HepG2 (cell line): ENCODE results near the gene SKI. TPM values are rescaled to one million over a fixed set of nuclear protein-coding genes. Genes with fewer than 3 reads are reported as not detected.
A peak's percentile ranks its signal among the peaks of the same experiment; 100 is the strongest.

Experiments used
- ATAC-seq: fragments of 200-7000 bp; cut with Tn5 transposase; 3 replicates; pipeline ENCODE4 v1.9.1; 2020; ENCODE audit warnings: mild to moderate bottlenecking, moderate library complexity
- BruUV-seq: library from RNA; stranded (reverse); fragments of 400-500 nt; replicated peaks from 2 replicates; lab custom pipeline; 2021; lab: Mats Ljungman, UMichigan
- CTCF ChIA-PET: fragments of 300-600 bp; formaldehyde crosslinking; extraction: SDS; loops from one replicate; lab custom pipeline; 2021; ENCODE audit warnings: low total read pairs, inconsistent platforms, low intra/inter-chr PET ratio; lab: Yijun Ruan, JAX
- POLR2A ChIA-PET: fragments of 350-600 bp; sonication (Branson Sonifier 250); formaldehyde crosslinking; loops from one replicate; lab custom pipeline; 2020; ENCODE audit warnings: antibody characterized with exemption, inconsistent platforms; lab: Yijun Ruan, JAX
- DNase-seq: peaks from one replicate; pipeline ENCODE4 v3.0.0-alpha.2; 2015; ENCODE audit warnings: low spot score
- FAIRE-seq: peaks from 3 replicates; lab custom pipeline; 2011; peaks lifted over from hg19 to GRCh38; lab: Jason Lieb, UNC
- H2AFZ ChIP-seq: one replicate; pipeline ENCODE4 v1.6.1; 2011; ENCODE audit warnings: low read length, inconsistent platforms
- H3K27ac ChIP-seq: fragments of 300-600 bp; 3 replicates; pipeline ENCODE4 v1.8.0; 2011; ENCODE audit warnings: mixed run types, mild to moderate bottlenecking, mixed read lengths, low read length, inconsistent platforms; ENCODE audit not compliant: insufficient read depth; ENCODE audit errors: extremely low read length
- H3K27me3 ChIP-seq, 2 experiments: fragments of 200-600 bp in 1 of 2; 2 replicates in 1 of 2; 3 replicates in 1 of 2; pipeline versions ENCODE4 v1.6.0 to v1.8.0; 2011; ENCODE audit warnings: low read length in 2 of 2, mild to moderate bottlenecking in 2 of 2, moderate library complexity in 2 of 2, inconsistent platforms in 1 of 2; ENCODE audit not compliant: insufficient read depth in 2 of 2, control insufficient read depth in 1 of 2
- H3K36me3 ChIP-seq, 2 experiments: fragments of 200-600 bp in 1 of 2; replicated peaks in 1 of 2; 2 replicates in 1 of 2; 3 replicates in 1 of 2; pipeline versions ENCODE4 v1.5.1 to v1.8.0; 2011; ENCODE audit warnings: low read length in 2 of 2, inconsistent platforms in 1 of 2; ENCODE audit not compliant: insufficient read depth in 2 of 2, control insufficient read depth in 1 of 2
- H3K4me1 ChIP-seq: 2 replicates; pipeline ENCODE4 v1.5.1; 2012; ENCODE audit warnings: low read length, inconsistent platforms; ENCODE audit not compliant: insufficient read depth
- H3K4me2 ChIP-seq: 2 replicates; pipeline ENCODE4 v1.6.0; 2011; ENCODE audit warnings: low read depth, low read length, inconsistent platforms
- H3K4me3 ChIP-seq, 3 experiments: fragments of 200-600 bp in 1 of 3; sonication (generic), shearing (Covaris generic) in 1 of 3; replicated peaks in 1 of 3; 2 replicates each; pipeline ENCODE4 v1.5.1; 2011 to 2016; ENCODE audit warnings: low read length in 3 of 3, inconsistent platforms in 2 of 3, low read depth in 2 of 3, mild to moderate bottlenecking in 2 of 3, control low read depth in 1 of 3, mixed read lengths in 1 of 3; ENCODE audit not compliant: insufficient read depth in 1 of 3
- H3K79me2 ChIP-seq: one replicate; pipeline ENCODE4 v1.6.1; 2011; ENCODE audit warnings: low read length, inconsistent platforms; ENCODE audit not compliant: insufficient read depth
- H3K9ac ChIP-seq: 2 replicates; pipeline ENCODE4 v1.6.0; 2011; ENCODE audit warnings: mild to moderate bottlenecking, low read depth, low read length, inconsistent platforms; ENCODE audit not compliant: insufficient read depth
- H3K9me3 ChIP-seq: 2 replicates; pipeline ENCODE4 v1.5.1; 2012; ENCODE audit warnings: mild to moderate bottlenecking, low read length
- H4K20me1 ChIP-seq: 2 replicates; pipeline ENCODE4 v1.6.0; 2011; ENCODE audit warnings: inconsistent platforms, mild to moderate bottlenecking, low read length, moderate library complexity; ENCODE audit not compliant: insufficient read depth
- AGO2 ChIP-seq: fragments of 200-400 bp; formaldehyde crosslinking; optimal IDR thresholded peaks from 2 replicates; pipeline ENCODE3; 2017; ENCODE audit warnings: mild to moderate bottlenecking, low read depth, low read length, moderate library complexity
- HNF4A ChIP-seq: sonication (generic); formaldehyde crosslinking; IDR thresholded peaks from 2 replicates; pipeline ENCODE4 v1.4.0; 2020; ENCODE audit warnings: missing genetic modification reagents
- HNF4G ChIP-seq, 2 experiments: sonication (generic) in 1 of 2; formaldehyde crosslinking in 1 of 2; IDR thresholded peaks; 2 replicates each; pipeline versions ENCODE4 v1.4.0 to v1.6.1; 2011 to 2020; ENCODE audit warnings: borderline replicate concordance in 2 of 2, low read depth in 2 of 2, mild to moderate bottlenecking in 2 of 2, low read length in 1 of 2, missing genetic modification reagents in 1 of 2, moderate library complexity in 1 of 2
- HNRNPLL ChIP-seq: fragments of 200-400 bp; formaldehyde crosslinking; IDR thresholded peaks from 2 replicates; pipeline ENCODE4 v1.6.1; 2017; ENCODE audit warnings: mild to moderate bottlenecking, low read depth, low read length; ENCODE audit not compliant: poor library complexity, severe bottlenecking
- SAP130 ChIP-seq: IDR thresholded peaks from 2 replicates; pipeline ENCODE4 v1.6.1; 2016; ENCODE audit warnings: low read depth
- ZBTB38 ChIP-seq: sonication (generic); formaldehyde crosslinking; IDR thresholded peaks from 2 replicates; pipeline ENCODE4 v1.5.1; 2020; ENCODE audit warnings: mild to moderate bottlenecking, missing genetic modification reagents
- ZFP36 ChIP-seq: fragments of 150-350 bp; IDR thresholded peaks from 2 replicates; pipeline ENCODE4 v1.6.1; 2018; ENCODE audit warnings: borderline replicate concordance, low read length, low read depth; ENCODE audit not compliant: partially characterized antibody
- ZMYM2 ChIP-seq: sonication (generic); formaldehyde crosslinking; IDR thresholded peaks from 2 replicates; pipeline ENCODE4 v1.8.0; 2022; ENCODE audit warnings: mild to moderate bottlenecking, missing genetic modification reagents
- ZMYM3 ChIP-seq: sonication (generic); formaldehyde crosslinking; IDR thresholded peaks from 2 replicates; pipeline ENCODE4 v1.5.1; 2020; ENCODE audit warnings: mild to moderate bottlenecking, missing genetic modification reagents
- ZNF772 ChIP-seq: sonication (generic); formaldehyde crosslinking; IDR thresholded peaks from 2 replicates; pipeline ENCODE4 v1.5.0; 2020; ENCODE audit warnings: mild to moderate bottlenecking, missing genetic modification reagents
- WGBS: methylation state at CpG from one replicate; pipeline ENCODE4 v1.1.6; 2017; ENCODE audit warnings: low lambda C conversion rate; 5-methylcytosine and 5-hydroxymethylcytosine counted together
- in situ Hi-C: cut with HindIII; loops from 2 replicates; pipeline ENCODE4 v1.10.0; 2017; ENCODE audit warnings: low pct_unique_long_range_greater_than_20kb; ENCODE audit not compliant: extremely low pct_ligation_motif_present
- intact Hi-C: fragments of 100-400 bp; cut with micrococcal nuclease; formaldehyde crosslinking; loops from one replicate; pipeline ENCODE4 v1.10.0; 2022; ENCODE audit not compliant: unreplicated experiment
- polyA plus RNA-seq, 8 experiments: library from polyadenylated mRNA; depleted of rRNA in 3 of 8; stranded (reverse) in 7 of 8; unstranded in 1 of 8; fragments of >200 nt; fragmentation: Illumina TruSeq in 4 of 8; extraction: Trizol in 4 of 8; gene quantifications; 2 replicates each; pipeline versions ENCODE4 v1.2.1 to v1.2.3, GENCODE V29; 2011 to 2016; ENCODE audit warnings: low read depth in 4 of 8, missing spikeins in 1 of 8, mixed read lengths in 1 of 8; ENCODE audit not compliant: insufficient read depth in 1 of 8
- total RNA-seq, 5 experiments: library from RNA; depleted of rRNA; stranded (reverse); fragments of >200 nt; fragmentation: Illumina TruSeq; extraction: Trizol; gene quantifications; 2 replicates each; pipeline ENCODE4 v1.2.3, GENCODE V29; 2016; ENCODE audit warnings: low read depth in 1 of 5
- TF ChIP-seq, protein P1 (sequence below): sonication (generic); formaldehyde crosslinking; IDR thresholded peaks from 2 replicates; pipeline ENCODE4 v1.5.1; 2020; ENCODE audit warnings: mild to moderate bottlenecking, missing genetic modification reagents, moderate library complexity
- TF ChIP-seq, protein P2 (sequence below): sonication (generic); formaldehyde crosslinking; conservative IDR thresholded peaks from 2 replicates; pipeline ENCODE4 v1.4.0; 2020; ENCODE audit warnings: missing genetic modification reagents
- TF ChIP-seq, protein P3 (sequence below): sonication (generic); formaldehyde crosslinking; IDR thresholded peaks from 2 replicates; pipeline ENCODE4 v1.4.0; 2020; ENCODE audit warnings: mild to moderate bottlenecking, missing genetic modification reagents
- TF ChIP-seq, protein P4 (sequence below): sonication (generic); formaldehyde crosslinking; IDR thresholded peaks from 2 replicates; pipeline ENCODE4 v1.8.0; 2023; ENCODE audit warnings: mild to moderate bottlenecking, missing genetic modification reagents

The SKI gene
- total and polyA plus RNA-seq, 2 of the 13 experiments (the other 11 are each of a cell fraction or from before 2014, with no cell fraction given), result 4.7 to 6.9 TPM

DNA sequence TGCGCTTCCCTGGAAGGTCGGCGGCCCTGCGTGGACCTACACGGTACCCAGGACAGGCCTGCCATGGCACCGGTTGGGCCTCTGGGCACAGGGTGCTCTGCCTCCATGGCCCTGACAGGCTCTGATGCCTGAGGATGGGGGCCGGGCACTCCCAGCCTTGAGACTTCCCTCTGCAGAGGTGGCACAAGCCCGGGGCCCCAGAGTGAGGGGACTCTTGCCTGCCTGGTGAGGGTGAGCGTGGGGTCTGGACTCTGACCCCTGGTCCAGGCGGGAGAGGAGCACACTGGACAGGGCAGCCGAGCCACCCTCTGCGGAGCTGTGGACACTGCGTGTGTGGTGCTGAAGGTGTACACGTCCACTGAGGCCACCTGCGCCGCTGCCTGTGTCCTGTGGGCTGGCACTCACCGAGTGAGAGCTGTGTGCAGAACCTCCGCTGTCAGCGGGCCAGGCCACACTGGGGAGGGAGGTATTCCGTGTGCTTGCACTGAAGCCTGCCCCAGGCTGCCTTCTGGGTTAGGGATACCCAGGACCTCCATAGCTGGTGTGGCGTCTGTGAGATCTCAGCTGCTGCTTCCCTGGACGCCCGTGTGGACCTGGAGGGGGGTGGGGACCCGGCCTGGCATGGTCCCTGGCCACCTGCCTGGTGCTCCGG, 10.4 kb downstream of the SKI start:
- H3K27me3 ChIP-seq, result no peaks in the 10 kb centered on the region
- no peak overlapping the region; a peak in 1 of 6 replicates for H3K4me3 ChIP-seq
- intact Hi-C loops, result no loop called here
- H2AFZ ChIP-seq, result no peak overlapping the region
- 58% methylated on average over 2 of the region's 25 CpGs for WGBS
- H3K79me2 ChIP-seq, result peaks cover 92% of the 10 kb centered on the region
- DNase-seq (no peak), FAIRE-seq (no peak), ATAC-seq (peak; percentile 16; the same call in 2 of the 3 replicates)
- no TSS peak for BruUV-seq
- in situ Hi-C loops, result no loop called here
- POLR2A ChIA-PET, result interaction anchor here (1.0 to 1.9 kb wide), 2 partner anchors 12 to 29 kb away, joined by 3 to 4 read pairs; no protein-coding TSS in a partner anchor
- no peak overlapping the region for H3K9ac ChIP-seq
- H3K4me1 ChIP-seq, result peaks cover 78% of the 10 kb centered on the region
- H3K36me3 ChIP-seq, result peaks cover 8 to 26% of the 10 kb centered on the region in 2 experiments
- peaks cover 64% of the 10 kb centered on the region for H4K20me1 ChIP-seq
- peak overlapping the region; percentile 20 for H3K27ac ChIP-seq
- H3K9me3 ChIP-seq, result no peaks in the 10 kb centered on the region
- CTCF ChIA-PET, result interaction anchor here (1.3 kb wide), 1 partner anchor 31 kb away, joined by 3 read pairs; no protein-coding TSS in a partner anchor
- 0 out of 2 replicates have a peak overlapping the region, but pooled peaks have one; percentile 18 for H3K4me2 ChIP-seq
- TF ChIP-seq, protein P1, sequence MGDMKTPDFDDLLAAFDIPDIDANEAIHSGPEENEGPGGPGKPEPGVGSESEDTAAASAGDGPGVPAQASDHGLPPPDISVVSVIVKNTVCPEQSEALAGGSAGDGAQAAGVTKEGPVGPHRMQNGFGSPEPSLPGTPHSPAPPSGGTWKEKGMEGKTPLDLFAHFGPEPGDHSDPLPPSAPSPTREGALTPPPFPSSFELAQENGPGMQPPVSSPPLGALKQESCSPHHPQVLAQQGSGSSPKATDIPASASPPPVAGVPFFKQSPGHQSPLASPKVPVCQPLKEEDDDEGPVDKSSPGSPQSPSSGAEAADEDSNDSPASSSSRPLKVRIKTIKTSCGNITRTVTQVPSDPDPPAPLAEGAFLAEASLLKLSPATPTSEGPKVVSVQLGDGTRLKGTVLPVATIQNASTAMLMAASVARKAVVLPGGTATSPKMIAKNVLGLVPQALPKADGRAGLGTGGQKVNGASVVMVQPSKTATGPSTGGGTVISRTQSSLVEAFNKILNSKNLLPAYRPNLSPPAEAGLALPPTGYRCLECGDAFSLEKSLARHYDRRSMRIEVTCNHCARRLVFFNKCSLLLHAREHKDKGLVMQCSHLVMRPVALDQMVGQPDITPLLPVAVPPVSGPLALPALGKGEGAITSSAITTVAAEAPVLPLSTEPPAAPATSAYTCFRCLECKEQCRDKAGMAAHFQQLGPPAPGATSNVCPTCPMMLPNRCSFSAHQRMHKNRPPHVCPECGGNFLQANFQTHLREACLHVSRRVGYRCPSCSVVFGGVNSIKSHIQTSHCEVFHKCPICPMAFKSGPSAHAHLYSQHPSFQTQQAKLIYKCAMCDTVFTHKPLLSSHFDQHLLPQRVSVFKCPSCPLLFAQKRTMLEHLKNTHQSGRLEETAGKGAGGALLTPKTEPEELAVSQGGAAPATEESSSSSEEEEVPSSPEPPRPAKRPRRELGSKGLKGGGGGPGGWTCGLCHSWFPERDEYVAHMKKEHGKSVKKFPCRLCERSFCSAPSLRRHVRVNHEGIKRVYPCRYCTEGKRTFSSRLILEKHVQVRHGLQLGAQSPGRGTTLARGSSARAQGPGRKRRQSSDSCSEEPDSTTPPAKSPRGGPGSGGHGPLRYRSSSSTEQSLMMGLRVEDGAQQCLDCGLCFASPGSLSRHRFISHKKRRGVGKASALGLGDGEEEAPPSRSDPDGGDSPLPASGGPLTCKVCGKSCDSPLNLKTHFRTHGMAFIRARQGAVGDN (CRISPR knock-in tag), result peak; percentile 81
- peak; percentile 78 for TF ChIP-seq HNF4A (CRISPR knock-in tag)
- 0 out of 2 replicates have a peak, but pooled peaks have one; percentile 9 for TF ChIP-seq ZMYM3 (CRISPR knock-in tag)
- TF ChIP-seq, protein P2, sequence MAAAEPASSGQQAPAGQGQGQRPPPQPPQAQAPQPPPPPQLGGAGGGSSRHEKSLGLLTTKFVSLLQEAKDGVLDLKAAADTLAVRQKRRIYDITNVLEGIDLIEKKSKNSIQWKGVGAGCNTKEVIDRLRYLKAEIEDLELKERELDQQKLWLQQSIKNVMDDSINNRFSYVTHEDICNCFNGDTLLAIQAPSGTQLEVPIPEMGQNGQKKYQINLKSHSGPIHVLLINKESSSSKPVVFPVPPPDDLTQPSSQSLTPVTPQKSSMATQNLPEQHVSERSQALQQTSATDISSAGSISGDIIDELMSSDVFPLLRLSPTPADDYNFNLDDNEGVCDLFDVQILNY (CRISPR knock-in tag), result no peak
- TF ChIP-seq ZFP36, result no peak
- TF ChIP-seq AGO2, result peak; percentile 40
- TF ChIP-seq ZBTB38, result peak; percentile 98
- TF ChIP-seq, protein P3, sequence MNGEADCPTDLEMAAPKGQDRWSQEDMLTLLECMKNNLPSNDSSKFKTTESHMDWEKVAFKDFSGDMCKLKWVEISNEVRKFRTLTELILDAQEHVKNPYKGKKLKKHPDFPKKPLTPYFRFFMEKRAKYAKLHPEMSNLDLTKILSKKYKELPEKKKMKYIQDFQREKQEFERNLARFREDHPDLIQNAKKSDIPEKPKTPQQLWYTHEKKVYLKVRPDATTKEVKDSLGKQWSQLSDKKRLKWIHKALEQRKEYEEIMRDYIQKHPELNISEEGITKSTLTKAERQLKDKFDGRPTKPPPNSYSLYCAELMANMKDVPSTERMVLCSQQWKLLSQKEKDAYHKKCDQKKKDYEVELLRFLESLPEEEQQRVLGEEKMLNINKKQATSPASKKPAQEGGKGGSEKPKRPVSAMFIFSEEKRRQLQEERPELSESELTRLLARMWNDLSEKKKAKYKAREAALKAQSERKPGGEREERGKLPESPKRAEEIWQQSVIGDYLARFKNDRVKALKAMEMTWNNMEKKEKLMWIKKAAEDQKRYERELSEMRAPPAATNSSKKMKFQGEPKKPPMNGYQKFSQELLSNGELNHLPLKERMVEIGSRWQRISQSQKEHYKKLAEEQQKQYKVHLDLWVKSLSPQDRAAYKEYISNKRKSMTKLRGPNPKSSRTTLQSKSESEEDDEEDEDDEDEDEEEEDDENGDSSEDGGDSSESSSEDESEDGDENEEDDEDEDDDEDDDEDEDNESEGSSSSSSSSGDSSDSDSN (CRISPR knock-in tag), result 0 out of 2 replicates have a peak, but pooled peaks have one; percentile 16
- TF ChIP-seq, protein P4, sequence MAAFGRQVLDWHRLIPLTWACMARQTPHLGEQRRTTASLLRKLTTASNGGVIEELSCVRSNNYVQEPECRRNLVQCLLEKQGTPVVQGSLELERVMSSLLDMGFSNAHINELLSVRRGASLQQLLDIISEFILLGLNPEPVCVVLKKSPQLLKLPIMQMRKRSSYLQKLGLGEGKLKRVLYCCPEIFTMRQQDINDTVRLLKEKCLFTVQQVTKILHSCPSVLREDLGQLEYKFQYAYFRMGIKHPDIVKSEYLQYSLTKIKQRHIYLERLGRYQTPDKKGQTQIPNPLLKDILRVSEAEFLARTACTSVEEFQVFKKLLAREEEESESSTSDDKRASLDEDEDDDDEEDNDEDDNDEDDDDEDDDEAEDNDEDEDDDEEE (CRISPR knock-in tag), result no peak
- TF ChIP-seq ZNF772 (CRISPR knock-in tag), result no peak
- peak; percentile 20 for TF ChIP-seq HNRNPLL
- 0 out of 2 replicates have a peak, but pooled peaks have one; percentile 31 for TF ChIP-seq ZMYM2 (CRISPR knock-in tag)
- peak; percentile 61 for TF ChIP-seq HNF4G (IDR thresholded peaks at IDR 0.05; ENCODE audit: borderline replicate concordance, low read depth, low read length)
- no peak; the same call in 1 of the 2 replicates for TF ChIP-seq HNF4G (CRISPR knock-in tag; IDR thresholded peaks at IDR 0.05; ENCODE audit: borderline replicate concordance, low read depth)
- TF ChIP-seq SAP130 (CRISPR knock-in tag), result peak; percentile 24; the same call in 1 of the 2 replicates
